Measurements from ENCODE around the gene SH2D4B. TPM values are rescaled to one million over a fixed set of nuclear protein-coding genes. Genes with fewer than 3 reads are reported as not detected.

SH2D4B gene
- total RNA-seq, 4 donors from 2014 or later, result 0.26 to 0.42 TPM; not detected in 2

DNA sequence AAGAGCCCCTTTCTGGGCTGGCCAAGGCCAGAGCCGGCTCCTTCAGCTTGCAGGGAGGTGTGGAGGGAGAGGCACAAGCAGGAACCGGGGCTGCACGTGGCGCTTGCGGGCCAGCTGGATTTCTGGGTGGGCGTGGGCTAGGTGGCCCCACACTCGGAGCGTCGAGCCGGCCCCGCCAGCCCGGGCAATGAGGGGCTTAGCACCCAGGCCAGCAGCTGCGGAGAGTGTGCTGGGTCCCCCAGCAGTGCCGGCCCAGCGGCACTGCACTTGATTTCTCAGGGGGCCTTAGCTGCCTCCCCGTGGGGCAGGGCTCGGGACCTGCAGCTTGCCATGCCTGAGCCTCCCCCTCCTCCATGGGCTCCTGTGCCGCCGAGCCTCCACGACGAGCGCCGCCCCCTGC is 48.1 kb downstream of the SH2D4B start:
- DNase-seq (ENCODE audit: extremely low spot score), result no peak
- TF ChIP-seq POLR2AphosphoS5 (IDR thresholded peaks at IDR 0.05), result no peak
- TF ChIP-seq EP300 (IDR thresholded peaks at IDR 0.05), result no peak
- TF ChIP-seq, protein P1, sequence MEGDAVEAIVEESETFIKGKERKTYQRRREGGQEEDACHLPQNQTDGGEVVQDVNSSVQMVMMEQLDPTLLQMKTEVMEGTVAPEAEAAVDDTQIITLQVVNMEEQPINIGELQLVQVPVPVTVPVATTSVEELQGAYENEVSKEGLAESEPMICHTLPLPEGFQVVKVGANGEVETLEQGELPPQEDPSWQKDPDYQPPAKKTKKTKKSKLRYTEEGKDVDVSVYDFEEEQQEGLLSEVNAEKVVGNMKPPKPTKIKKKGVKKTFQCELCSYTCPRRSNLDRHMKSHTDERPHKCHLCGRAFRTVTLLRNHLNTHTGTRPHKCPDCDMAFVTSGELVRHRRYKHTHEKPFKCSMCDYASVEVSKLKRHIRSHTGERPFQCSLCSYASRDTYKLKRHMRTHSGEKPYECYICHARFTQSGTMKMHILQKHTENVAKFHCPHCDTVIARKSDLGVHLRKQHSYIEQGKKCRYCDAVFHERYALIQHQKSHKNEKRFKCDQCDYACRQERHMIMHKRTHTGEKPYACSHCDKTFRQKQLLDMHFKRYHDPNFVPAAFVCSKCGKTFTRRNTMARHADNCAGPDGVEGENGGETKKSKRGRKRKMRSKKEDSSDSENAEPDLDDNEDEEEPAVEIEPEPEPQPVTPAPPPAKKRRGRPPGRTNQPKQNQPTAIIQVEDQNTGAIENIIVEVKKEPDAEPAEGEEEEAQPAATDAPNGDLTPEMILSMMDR (IDR thresholded peaks at IDR 0.05), result no peak
- TF ChIP-seq POLR2A (IDR thresholded peaks at IDR 0.05; ENCODE audit: low read depth), result no peak
- Histone ChIP-seq H3K36me3 (no peaks in the 10 kb centered on the region), H3K9me3 (no peaks in the 10 kb centered on the region), H3K4me1 (no peaks in the 10 kb centered on the region), H3K27me3 (peaks cover 0 to 5% (median 0%) of the 10 kb centered on the region in 4 donors), H3K4me3 (no peak overlapping the region), H3K27ac (replicated peaks in 1 of 4) (no peak overlapping the region)
- intact Hi-C loops (cut with DNase I), result no loop called here
- 100% methylated on average over 2 of the region's 23 CpGs for WGBS

DNA sequence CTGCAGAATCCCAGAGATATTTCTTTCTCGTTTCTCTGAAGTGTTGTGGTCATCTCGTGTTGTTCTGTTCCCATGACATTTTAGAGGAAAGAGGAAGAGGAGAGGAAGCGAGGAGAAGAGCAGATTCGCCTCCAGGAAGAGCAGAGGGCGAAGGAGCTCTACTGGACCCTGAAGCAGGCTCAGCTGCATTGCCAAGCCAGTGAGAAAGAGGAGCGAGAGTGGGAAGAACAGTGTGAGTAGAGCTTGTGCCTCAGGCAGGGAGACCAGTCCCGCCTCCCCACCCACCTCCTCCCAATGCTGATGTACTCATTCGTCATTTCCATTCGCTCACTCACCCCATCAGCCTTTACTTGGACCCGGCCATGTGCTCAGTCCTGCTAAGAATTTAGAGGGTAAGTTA is 50.8 kb downstream of the SH2D4B start:
- TF ChIP-seq, protein P1 (IDR thresholded peaks at IDR 0.05), result no peak
- TF ChIP-seq POLR2AphosphoS5 (IDR thresholded peaks at IDR 0.05), result no peak
- no peak for TF ChIP-seq EP300 (IDR thresholded peaks at IDR 0.05)
- no peak for TF ChIP-seq POLR2A (IDR thresholded peaks at IDR 0.05; ENCODE audit: low read depth)
- Histone ChIP-seq H3K4me3 (no peak overlapping the region), H3K36me3 (no peaks in the 10 kb centered on the region), H3K27me3 (peaks cover 0 to 5% (median 0%) of the 10 kb centered on the region in 4 donors), H3K9me3 (no peaks in the 10 kb centered on the region), H3K27ac (replicated peaks in 1 of 4) (no peak overlapping the region), H3K4me1 (no peaks in the 10 kb centered on the region)
- whole genome bisulfite sequencing, result 80% methylated on average over 10 of the region's 10 CpGs
- DNase-seq (ENCODE audit: extremely low spot score), result no peak
- intact Hi-C loops (cut with DNase I), result no loop called here

DNA sequence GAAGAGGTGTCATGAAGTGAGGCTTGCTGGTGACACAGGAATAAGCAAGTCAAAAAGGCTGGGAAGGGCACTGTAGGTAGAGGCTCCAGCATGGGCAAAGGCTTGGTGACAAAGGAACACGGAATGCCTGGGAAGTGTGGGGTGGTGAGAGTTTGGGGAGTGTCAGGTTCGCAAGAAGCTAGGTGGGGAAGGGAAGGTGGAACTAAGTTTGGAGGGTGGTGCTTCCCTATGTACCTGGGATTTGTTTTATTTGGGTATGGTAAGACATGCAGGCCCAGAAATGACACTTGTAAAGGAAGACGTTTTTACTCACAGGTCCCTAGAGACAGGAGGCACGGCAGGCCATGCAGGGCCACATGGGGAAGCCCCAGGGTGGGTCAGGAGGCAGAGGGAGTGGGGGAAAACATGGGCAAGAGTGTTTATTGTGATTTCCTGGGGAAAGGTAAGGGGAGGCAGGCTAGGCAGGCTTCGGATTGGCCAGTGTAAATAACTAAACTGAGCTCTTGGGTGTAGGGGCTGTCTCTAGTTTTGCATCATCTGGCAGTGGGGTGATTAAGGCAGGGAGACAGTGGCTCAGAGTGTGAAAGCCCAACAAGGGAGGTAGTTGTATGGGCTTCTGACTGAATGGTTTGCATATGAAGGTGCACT is 52.1 kb downstream of the SH2D4B start:
- DNase-seq (ENCODE audit: extremely low spot score), result no peak
- WGBS, result 66% methylated on average over 5 of the region's 5 CpGs
- Histone ChIP-seq H3K4me3 (no peak overlapping the region), H3K27ac (replicated peaks in 1 of 4) (no peak overlapping the region), H3K36me3 (no peaks in the 10 kb centered on the region), H3K4me1 (no peaks in the 10 kb centered on the region), H3K27me3 (peaks cover 0 to 5% (median 0%) of the 10 kb centered on the region in 4 donors), H3K9me3 (no peaks in the 10 kb centered on the region)
- no peak for TF ChIP-seq POLR2A (IDR thresholded peaks at IDR 0.05; ENCODE audit: low read depth)
- no peak for TF ChIP-seq EP300 (IDR thresholded peaks at IDR 0.05)
- TF ChIP-seq, protein P1 (IDR thresholded peaks at IDR 0.05), result no peak
- no peak for TF ChIP-seq POLR2AphosphoS5 (IDR thresholded peaks at IDR 0.05)
- intact Hi-C loops (cut with DNase I), result no loop called here

DNA sequence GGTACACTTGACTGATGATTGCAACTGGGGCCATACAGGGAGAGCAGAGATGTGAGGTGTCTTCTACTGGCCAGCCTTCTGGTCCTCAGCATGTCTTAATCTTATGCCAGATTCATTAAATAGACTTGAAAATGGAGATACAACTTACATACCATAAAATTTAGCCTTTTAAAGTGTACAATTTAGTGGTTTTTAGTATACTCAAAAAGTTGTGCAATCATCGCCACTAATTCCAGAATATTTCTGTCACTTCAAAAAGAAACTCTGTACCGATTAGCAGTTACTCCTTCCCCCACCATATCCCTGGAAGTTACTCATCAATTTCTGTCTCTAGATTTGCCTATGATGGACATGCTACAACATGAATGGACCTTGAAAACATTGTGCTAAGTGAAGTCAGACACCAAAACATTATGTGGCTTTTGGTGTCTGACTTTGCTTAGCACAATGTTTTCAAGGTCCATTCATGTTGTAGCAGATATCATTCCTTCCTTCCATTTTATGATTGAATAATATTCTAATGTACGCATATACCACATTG is 53.0 kb downstream of the SH2D4B start:
- H3K4me1 ChIP-seq, result no peaks in the 10 kb centered on the region
- no peak for DNase-seq (ENCODE audit: extremely low spot score)
- H3K4me3 ChIP-seq, result no peak overlapping the region
- no peak overlapping the region for H3K27ac ChIP-seq (replicated peaks in 1 of 4)
- intact Hi-C loops (cut with DNase I), result no loop called here
- no peaks in the 10 kb centered on the region for H3K9me3 ChIP-seq
- no peaks in the 10 kb centered on the region for H3K36me3 ChIP-seq
- 90% methylated on average over 3 of the region's 3 CpGs for WGBS
- TF ChIP-seq, protein P1 (IDR thresholded peaks at IDR 0.05), result no peak
- TF ChIP-seq POLR2A (IDR thresholded peaks at IDR 0.05; ENCODE audit: low read depth) (no peak), EP300 (IDR thresholded peaks at IDR 0.05) (no peak), POLR2AphosphoS5 (IDR thresholded peaks at IDR 0.05) (no peak)
- H3K27me3 ChIP-seq, result peaks cover 0 to 5% (median 0%) of the 10 kb centered on the region in 4 donors
